Coronary artery (tissue), 2 donors: ENCODE results near the gene DEAF1.
"Not testable (repeated sequence)": the region's sequence is repeated elsewhere in the genome, so short reads cannot be mapped to it uniquely, and the experiment has no call there.

Experiments used
- DNase-seq: peaks from one replicate; pipeline ENCODE4 v3.0.0-alpha.2; 2017; ENCODE audit warnings: low spot score
- H3K27ac ChIP-seq, 2 donors: fragments of 200-600 bp; sonication (generic); one replicate each; pipeline ENCODE4 v1.5.1; 2016 to 2019
- H3K4me3 ChIP-seq: fragments of 200-600 bp; sonication (generic); 2 replicates; pipeline ENCODE4 v1.5.1; 2016; ENCODE audit warnings: mild to moderate bottlenecking, moderate library complexity
- TF ChIP-seq, protein P1 (sequence below): fragments of 200-600 bp; sonication (generic); IDR thresholded peaks from one replicate; pipeline ENCODE4 v1.5.1; 2019; ENCODE audit warnings: antibody characterized with exemption

Gene DEAF1

DNA sequence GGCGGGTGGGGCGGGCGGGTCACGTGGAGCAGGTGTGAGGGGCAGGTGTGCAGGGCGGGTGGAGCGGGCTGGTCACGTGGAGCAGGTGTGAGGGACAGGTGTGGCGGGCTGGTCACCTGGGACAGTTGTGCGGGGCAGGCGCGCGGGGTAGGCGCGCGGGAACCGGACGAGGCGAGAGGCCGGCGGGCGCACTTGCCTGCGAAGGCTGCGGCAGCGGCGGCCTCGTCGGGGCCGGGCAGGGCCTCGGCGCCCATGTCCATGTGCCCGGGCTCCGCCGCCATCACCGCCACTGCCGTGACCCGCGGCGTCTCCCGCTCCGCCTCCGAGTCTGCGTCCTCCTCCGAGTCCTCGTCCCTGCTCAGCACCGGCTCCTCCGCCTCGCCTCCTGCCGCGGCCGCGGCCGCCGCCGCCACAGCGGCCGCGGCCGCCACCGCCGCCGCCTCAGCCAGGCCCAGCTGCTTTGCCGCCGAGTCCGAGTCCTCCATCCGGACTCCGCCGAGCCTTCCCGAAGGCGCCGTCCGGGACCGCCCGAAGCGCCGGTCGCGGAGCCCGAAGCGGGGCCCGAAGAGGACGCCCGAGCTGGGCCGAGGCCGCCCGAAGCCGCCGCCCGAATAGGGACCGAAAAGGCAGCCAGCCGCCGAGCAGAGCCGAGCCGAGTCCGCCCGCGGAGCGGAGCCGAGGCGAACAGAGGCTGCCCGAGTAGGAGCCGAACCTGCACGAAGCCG is at the start of gene DEAF1:
Gene DEAF1 (minus strand): TSS at position 660 of the 725 bp plus-strand sequence. CDS start 175 bp downstream, at position 485.
- TF ChIP-seq, protein P1, sequence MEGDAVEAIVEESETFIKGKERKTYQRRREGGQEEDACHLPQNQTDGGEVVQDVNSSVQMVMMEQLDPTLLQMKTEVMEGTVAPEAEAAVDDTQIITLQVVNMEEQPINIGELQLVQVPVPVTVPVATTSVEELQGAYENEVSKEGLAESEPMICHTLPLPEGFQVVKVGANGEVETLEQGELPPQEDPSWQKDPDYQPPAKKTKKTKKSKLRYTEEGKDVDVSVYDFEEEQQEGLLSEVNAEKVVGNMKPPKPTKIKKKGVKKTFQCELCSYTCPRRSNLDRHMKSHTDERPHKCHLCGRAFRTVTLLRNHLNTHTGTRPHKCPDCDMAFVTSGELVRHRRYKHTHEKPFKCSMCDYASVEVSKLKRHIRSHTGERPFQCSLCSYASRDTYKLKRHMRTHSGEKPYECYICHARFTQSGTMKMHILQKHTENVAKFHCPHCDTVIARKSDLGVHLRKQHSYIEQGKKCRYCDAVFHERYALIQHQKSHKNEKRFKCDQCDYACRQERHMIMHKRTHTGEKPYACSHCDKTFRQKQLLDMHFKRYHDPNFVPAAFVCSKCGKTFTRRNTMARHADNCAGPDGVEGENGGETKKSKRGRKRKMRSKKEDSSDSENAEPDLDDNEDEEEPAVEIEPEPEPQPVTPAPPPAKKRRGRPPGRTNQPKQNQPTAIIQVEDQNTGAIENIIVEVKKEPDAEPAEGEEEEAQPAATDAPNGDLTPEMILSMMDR: no peak
- H3K27ac ChIP-seq: peak within 1 kb of the TSS; percentile 96 to 98
- DNase-seq: peak; percentile 99

GRCh38 chr11:742571-743201 is 47.7 kb upstream of the DEAF1 start:
- TF ChIP-seq, protein P1: no peak
- no peak for DNase-seq
- no peak overlapping the region for H3K4me3 ChIP-seq
- no peak overlapping the region for H3K27ac ChIP-seq

More for the DNA sequence above, at the start of gene DEAF1:
- H3K4me3 ChIP-seq: peak within 1 kb of the TSS; percentile 89

DNA sequence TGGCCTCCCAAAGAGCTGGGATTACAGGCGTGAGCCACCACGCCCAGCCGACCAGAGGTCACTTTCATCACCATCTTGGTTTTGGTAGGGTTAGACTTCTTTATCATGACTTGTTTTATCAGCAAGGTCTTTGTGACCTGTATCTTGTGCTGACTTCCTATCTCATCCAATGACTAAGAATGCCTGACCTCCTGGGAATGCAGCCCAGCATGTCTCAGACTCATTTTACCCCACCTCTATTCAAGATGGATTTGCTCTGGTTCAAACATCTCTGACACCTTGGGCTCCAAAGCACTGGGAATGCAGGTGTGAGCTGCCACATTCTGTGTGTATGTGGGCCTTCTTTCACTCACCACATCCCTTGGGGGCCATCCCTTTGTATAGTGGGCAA is 47.1 kb upstream of the DEAF1 start:
- DNase-seq: no peak
- Histone ChIP-seq H3K4me3 (no peak overlapping the region), H3K27ac (no peak overlapping the region)
- TF ChIP-seq, protein P1: no peak

GRCh38 chr11:737899-738298 is 42.9 kb upstream of the DEAF1 start:
- H3K27ac ChIP-seq, DNase-seq, H3K4me3 ChIP-seq: not testable (repeated sequence)

GRCh38 chr11:737366-737765 is 42.3 kb upstream of the DEAF1 start:
- no peak overlapping the region for H3K4me3 ChIP-seq
- no peak overlapping the region for H3K27ac ChIP-seq
- TF ChIP-seq, protein P1: no peak
- DNase-seq: no peak

DNA sequence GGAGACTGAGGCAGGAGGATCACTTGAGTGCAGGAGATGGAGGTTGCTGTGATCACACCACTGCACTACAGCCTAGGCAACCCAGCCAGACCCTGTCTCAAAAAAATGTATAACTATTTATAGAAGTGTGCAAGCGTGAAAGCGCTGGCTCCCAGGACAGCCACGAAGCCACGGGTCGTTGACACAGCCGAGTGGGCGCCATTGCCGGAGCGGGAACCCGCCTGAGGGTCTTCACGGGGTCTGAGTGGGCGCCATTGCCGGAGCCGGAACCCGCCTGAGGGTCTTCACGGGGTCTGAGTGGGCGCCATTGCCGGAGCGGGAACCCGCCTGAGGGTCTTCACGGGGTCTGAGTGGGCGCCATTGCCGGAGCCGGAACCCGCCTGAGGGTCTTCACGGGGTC is 39.5 kb upstream of the DEAF1 start:
- not testable (repeated sequence) for H3K4me3 ChIP-seq, DNase-seq, H3K27ac ChIP-seq

GRCh38 chr11:733072-733471 is 38.0 kb upstream of the DEAF1 start:
- H3K4me3 ChIP-seq: no peak overlapping the region
- no peak for DNase-seq
- H3K27ac ChIP-seq: no peak overlapping the region
- TF ChIP-seq, protein P1: no peak

GRCh38 chr11:729492-730074 is 34.6 kb upstream of the DEAF1 start:
- Histone ChIP-seq H3K4me3 (no peak overlapping the region), H3K27ac (peak overlapping the region in 1 of 2 donors; percentile 92)
- no peak for DNase-seq
- TF ChIP-seq, protein P1: no peak
